H9 (cell line): ENCODE results near the gene ARG1. TPM values are rescaled to one million over a fixed set of nuclear protein-coding genes. Genes with fewer than 3 reads are reported as not detected.

Experiments
- DNase-seq: peaks from one replicate; pipeline ENCODE4 v3.0.0-alpha.2; 2017
- H2AFZ ChIP-seq: one replicate; pipeline ENCODE4 v1.6.1; 2013; ENCODE audit warnings: mild to moderate bottlenecking, low read length, control low read depth, moderate library complexity
- H2AK5ac ChIP-seq: 2 replicates; pipeline ENCODE4 v1.6.1; 2013; ENCODE audit warnings: low read length, control low read depth, mixed read lengths; ENCODE audit not compliant: insufficient read length
- H2BK120ac ChIP-seq: one replicate; pipeline ENCODE4 v1.6.1; 2013; ENCODE audit warnings: low read depth, mild to moderate bottlenecking, low read length, control low read depth, inconsistent platforms; ENCODE audit not compliant: poor library complexity, severe bottlenecking
- H2BK12ac ChIP-seq: 2 replicates; pipeline ENCODE4 v1.6.1; 2013; ENCODE audit warnings: low read length, control low read depth, mixed read lengths, low read depth; ENCODE audit not compliant: insufficient read length
- H2BK15ac ChIP-seq: 2 replicates; pipeline ENCODE4 v1.6.1; 2013; ENCODE audit warnings: low read depth, low read length, control low read depth
- H2BK20ac ChIP-seq: one replicate; pipeline ENCODE4 v1.6.1; 2013; ENCODE audit warnings: low read depth, mild to moderate bottlenecking, low read length, control low read depth, inconsistent platforms; ENCODE audit not compliant: poor library complexity, severe bottlenecking
- H2BK5ac ChIP-seq: 2 replicates; pipeline ENCODE4 v1.6.1; 2013; ENCODE audit warnings: low read length, control low read depth, mixed read lengths; ENCODE audit not compliant: insufficient read length
- H3K14ac ChIP-seq: 2 replicates; pipeline ENCODE4 v1.6.1; 2013; ENCODE audit warnings: low read length, control low read depth; ENCODE audit not compliant: insufficient read depth
- H3K18ac ChIP-seq: 2 replicates; pipeline ENCODE4 v1.6.1; 2013; ENCODE audit warnings: low read depth, mild to moderate bottlenecking, mixed read lengths, low read length, control low read depth; ENCODE audit not compliant: insufficient read length
- H3K23ac ChIP-seq: 2 replicates; pipeline ENCODE4 v1.6.1; 2013; ENCODE audit warnings: low read length, control low read depth, mixed read lengths, low read depth; ENCODE audit not compliant: insufficient read length
- H3K23me2 ChIP-seq: 2 replicates; pipeline ENCODE4 v1.6.1; 2013; ENCODE audit warnings: low read depth, mild to moderate bottlenecking, mixed read lengths, low read length, control low read depth; ENCODE audit not compliant: insufficient read length, poor library complexity, severe bottlenecking
- H3K27ac ChIP-seq: 2 replicates; pipeline ENCODE4 v1.5.1; 2013; ENCODE audit warnings: low read length, control low read depth, mixed read lengths, low read depth; ENCODE audit not compliant: insufficient read length
- H3K27me3 ChIP-seq: 2 replicates; pipeline ENCODE4 v1.6.1; 2013; ENCODE audit warnings: low read length, control low read depth, inconsistent platforms; ENCODE audit not compliant: insufficient read depth
- H3K4ac ChIP-seq: 2 replicates; pipeline ENCODE4 v1.6.1; 2013; ENCODE audit warnings: low read depth, mild to moderate bottlenecking, control low read depth, inconsistent platforms, low read length, moderate library complexity
- H3K4me1 ChIP-seq: 2 replicates; pipeline ENCODE4 v1.6.1; 2013; ENCODE audit warnings: low read length, control low read depth, inconsistent platforms; ENCODE audit not compliant: insufficient read depth
- H3K4me2 ChIP-seq: 2 replicates; pipeline ENCODE4 v1.6.1; 2013; ENCODE audit warnings: low read length, control low read depth, mixed read lengths; ENCODE audit not compliant: insufficient read length, insufficient read depth
- H3K56ac ChIP-seq: 2 replicates; pipeline ENCODE4 v1.6.1; 2013; ENCODE audit warnings: low read depth, mild to moderate bottlenecking, mixed read lengths, low read length, control low read depth; ENCODE audit not compliant: insufficient read length
- H3K79me1 ChIP-seq: 2 replicates; pipeline ENCODE4 v1.6.1; 2013; ENCODE audit warnings: low read depth, mild to moderate bottlenecking, moderate library complexity, low read length, control low read depth, inconsistent platforms; ENCODE audit not compliant: insufficient read depth, poor library complexity, severe bottlenecking
- H3K79me2 ChIP-seq: 2 replicates; pipeline ENCODE4 v1.6.1; 2013; ENCODE audit warnings: low read length, control low read depth, inconsistent platforms; ENCODE audit not compliant: insufficient read depth
- H3K9ac ChIP-seq: 2 replicates; pipeline ENCODE4 v1.6.1; 2013; ENCODE audit warnings: low read length, control low read depth, mixed read lengths; ENCODE audit not compliant: insufficient read length; ENCODE audit errors: extremely low read depth
- H3K9me3 ChIP-seq: one replicate; pipeline ENCODE4 v1.6.1; 2013; ENCODE audit warnings: low read depth, low read length, inconsistent platforms; ENCODE audit not compliant: control insufficient read depth
- H3T11ph ChIP-seq: one replicate; pipeline ENCODE4 v1.6.1; 2013; ENCODE audit warnings: mild to moderate bottlenecking, low read length, control low read depth, inconsistent platforms
- H4K20me1 ChIP-seq: one replicate; pipeline ENCODE4 v1.6.1; 2013; ENCODE audit not compliant: control insufficient read depth, insufficient read length, insufficient read depth
- H4K5ac ChIP-seq: 2 replicates; pipeline ENCODE4 v1.6.1; 2013; ENCODE audit warnings: low read depth, mild to moderate bottlenecking, mixed read lengths, low read length, control low read depth; ENCODE audit not compliant: insufficient read length
- H4K8ac ChIP-seq: replicated peaks from 2 replicates; pipeline ENCODE4 v1.6.1; 2013; ENCODE audit warnings: low read length, control low read depth, mixed read lengths, low read depth; ENCODE audit not compliant: insufficient read length
- H4K91ac ChIP-seq: 2 replicates; pipeline ENCODE4 v1.6.1; 2013; ENCODE audit warnings: low read depth, mild to moderate bottlenecking, moderate library complexity, mixed read lengths, low read length, control low read depth; ENCODE audit not compliant: insufficient read length
- H3K27ac Mint-ChIP-seq, 3 experiments: 2 replicates in 2 of 3; 3 replicates in 1 of 3; pipeline ENCODE4 v1.8.0; 2020 to 2021; ENCODE audit warnings: mixed read lengths in 3 of 3, mild to moderate bottlenecking in 1 of 3, moderate library complexity in 1 of 3
- H3K27me3 Mint-ChIP-seq: 2 replicates; pipeline ENCODE4 v1.8.0; 2021; ENCODE audit warnings: low read depth, mild to moderate bottlenecking, moderate library complexity, mixed read lengths
- H3K36me3 Mint-ChIP-seq, 3 experiments: 2 replicates in 2 of 3; 3 replicates in 1 of 3; pipeline ENCODE4 v1.8.0; 2020 to 2021; ENCODE audit warnings: low read depth in 3 of 3, mixed read lengths in 3 of 3; ENCODE audit not compliant: insufficient read depth in 1 of 3
- H3K4me1 Mint-ChIP-seq, 2 experiments: 2 replicates each; pipeline ENCODE4 v1.8.0; 2020; ENCODE audit warnings: mixed read lengths in 2 of 2
- H3K4me3 Mint-ChIP-seq, 2 experiments: 2 replicates in 1 of 2; 3 replicates in 1 of 2; pipeline ENCODE4 v1.8.0; 2020 to 2021; ENCODE audit warnings: mild to moderate bottlenecking in 2 of 2, mixed read lengths in 2 of 2, moderate library complexity in 1 of 2
- H3K9me3 Mint-ChIP-seq, 2 experiments: 2 replicates in 1 of 2; 3 replicates in 1 of 2; pipeline ENCODE4 v1.8.0; 2020; ENCODE audit warnings: mild to moderate bottlenecking in 2 of 2, mixed read lengths in 2 of 2, moderate library complexity in 1 of 2
- WGBS: extraction: QIAGEN DNeasy Blood & Tissue Kit; methylation state at CpG from one replicate; pipeline ENCODE4 v1.1.7; 2013; ENCODE audit warnings: missing lambda C conversion rate, low lambda C conversion rate, mixed read lengths; ENCODE audit not compliant: insufficient read length; ENCODE audit errors: extremely low coverage; 5-methylcytosine and 5-hydroxymethylcytosine counted together
- total RNA-seq: library from RNA; stranded (reverse); gene quantifications from 2 replicates; pipeline ENCODE4 v1.2.1, GENCODE V29; 2021
- TF ChIP-seq, protein P1 (sequence below): fragments of 200-600 bp; sonication (generic); conservative IDR thresholded peaks from 3 replicates; pipeline ENCODE4 v1.8.0; 2021; ENCODE audit warnings: antibody characterized with exemption, mild to moderate bottlenecking

The ARG1 gene
- total RNA-seq, 1 experiment from 2014 or later: not detected

- H4K91ac ChIP-seq: no peak overlapping the region
- no peaks in the 10 kb centered on the region for H3K27me3 ChIP-seq
- 0 out of 2 replicates have a peak, but pooled peaks cover 2% of the 10 kb centered on the region for H3K4me1 ChIP-seq
- no peak overlapping the region for H2BK5ac ChIP-seq
- Mint-ChIP-seq H3K4me3 (0 out of 5 replicates have a peak overlapping the region, but pooled peaks of 1 of the 2 experiments have one; percentile 26), H3K9me3 (no peaks in the 10 kb centered on the region), H3K27me3 (no peaks in the 10 kb centered on the region), H3K4me1 (peaks cover 10 to 12% of the 10 kb centered on the region in 2 experiments), H3K27ac (no peak overlapping the region; a peak in 1 of 7 replicates), H3K36me3 (peaks cover 0 to 7% (median 6%) of the 10 kb centered on the region in 3 experiments; a peak in 3 of 7 replicates)
- H2BK20ac ChIP-seq: no peak overlapping the region
- no peaks in the 10 kb centered on the region for H4K20me1 ChIP-seq
- H3K23ac ChIP-seq: no peak overlapping the region
- H3K4me2 ChIP-seq: no peak overlapping the region
- H3T11ph ChIP-seq: no peak overlapping the region
- no peak overlapping the region for H3K4ac ChIP-seq
- H2AFZ ChIP-seq: no peak overlapping the region
- H3K23me2 ChIP-seq: no peaks in the 10 kb centered on the region
- H3K79me1 ChIP-seq: no peaks in the 10 kb centered on the region
- no peaks in the 10 kb centered on the region for H3K9me3 ChIP-seq
- no peak overlapping the region for H3K27ac ChIP-seq
- no peak overlapping the region for H3K9ac ChIP-seq
- no peak overlapping the region for H3K14ac ChIP-seq
- no peak for DNase-seq
- WGBS: no CpG with 5 or more reads among the region's 1 CpG
- H4K8ac ChIP-seq: no peak overlapping the region
- no peak overlapping the region for H3K18ac ChIP-seq
- H2AK5ac ChIP-seq: no peak overlapping the region
- no peak overlapping the region for H3K56ac ChIP-seq
- no peak overlapping the region for H4K5ac ChIP-seq
- H2BK120ac ChIP-seq: no peak overlapping the region
- TF ChIP-seq, protein P1, sequence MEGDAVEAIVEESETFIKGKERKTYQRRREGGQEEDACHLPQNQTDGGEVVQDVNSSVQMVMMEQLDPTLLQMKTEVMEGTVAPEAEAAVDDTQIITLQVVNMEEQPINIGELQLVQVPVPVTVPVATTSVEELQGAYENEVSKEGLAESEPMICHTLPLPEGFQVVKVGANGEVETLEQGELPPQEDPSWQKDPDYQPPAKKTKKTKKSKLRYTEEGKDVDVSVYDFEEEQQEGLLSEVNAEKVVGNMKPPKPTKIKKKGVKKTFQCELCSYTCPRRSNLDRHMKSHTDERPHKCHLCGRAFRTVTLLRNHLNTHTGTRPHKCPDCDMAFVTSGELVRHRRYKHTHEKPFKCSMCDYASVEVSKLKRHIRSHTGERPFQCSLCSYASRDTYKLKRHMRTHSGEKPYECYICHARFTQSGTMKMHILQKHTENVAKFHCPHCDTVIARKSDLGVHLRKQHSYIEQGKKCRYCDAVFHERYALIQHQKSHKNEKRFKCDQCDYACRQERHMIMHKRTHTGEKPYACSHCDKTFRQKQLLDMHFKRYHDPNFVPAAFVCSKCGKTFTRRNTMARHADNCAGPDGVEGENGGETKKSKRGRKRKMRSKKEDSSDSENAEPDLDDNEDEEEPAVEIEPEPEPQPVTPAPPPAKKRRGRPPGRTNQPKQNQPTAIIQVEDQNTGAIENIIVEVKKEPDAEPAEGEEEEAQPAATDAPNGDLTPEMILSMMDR: no peak
- no peak overlapping the region for H2BK12ac ChIP-seq
- peaks cover 2% of the 10 kb centered on the region; the same call in 1 of the 2 replicates for H3K79me2 ChIP-seq
- no peak overlapping the region for H2BK15ac ChIP-seq
Observed at GRCh38 chr6:131628726-131629125, 55.7 kb downstream of the ARG1 start.
